MM.1S (cell line): ENCODE data around the gene PPP2CA.

Source experiments
- DNase-seq: peaks from one replicate; pipeline ENCODE4 v3.0.0-alpha.2; 2015
- H2AFZ ChIP-seq: fragments of 300-600 bp; sonication (generic); 2 replicates; pipeline ENCODE4 v1.6.0; 2016; ENCODE audit warnings: antibody characterized with exemption, low read length
- H3F3A ChIP-seq: fragments of 300-600 bp; sonication (generic); 2 replicates; pipeline ENCODE4 v1.6.1; 2016; ENCODE audit warnings: mild to moderate bottlenecking, antibody characterized with exemption, low read length, moderate library complexity, mixed read lengths; ENCODE audit not compliant: insufficient read depth
- H3K27ac ChIP-seq: fragments of 300-600 bp; sonication (generic); 2 replicates; pipeline ENCODE4 v1.5.1; 2016; ENCODE audit warnings: mild to moderate bottlenecking, low read length
- H3K27me3 ChIP-seq: fragments of 300-600 bp; sonication (generic); replicated peaks from 2 replicates; pipeline ENCODE4 v1.6.0; 2016; ENCODE audit warnings: low read length; ENCODE audit not compliant: insufficient read depth
- H3K36me3 ChIP-seq: fragments of 300-600 bp; sonication (generic); replicated peaks from 2 replicates; pipeline ENCODE4 v1.6.1; 2016; ENCODE audit warnings: mild to moderate bottlenecking, low read length, mixed read lengths; ENCODE audit not compliant: insufficient read depth
- H3K4me1 ChIP-seq: fragments of 300-600 bp; sonication (generic); 2 replicates; pipeline ENCODE4 v1.6.1; 2016; ENCODE audit warnings: low read length, mixed read lengths
- H3K4me2 ChIP-seq: fragments of 300-600 bp; sonication (generic); 2 replicates; pipeline ENCODE4 v1.6.0; 2016; ENCODE audit warnings: low read depth, low read length
- H3K4me3 ChIP-seq: fragments of 300-600 bp; sonication (generic); 2 replicates; pipeline ENCODE4 v1.5.1; 2016; ENCODE audit warnings: low read length, mixed read lengths
- H3K79me2 ChIP-seq: fragments of 300-600 bp; sonication (generic); 2 replicates; pipeline ENCODE4 v1.6.1; 2016; ENCODE audit warnings: mixed run types, low read length, mixed read lengths
- H3K9ac ChIP-seq: fragments of 300-600 bp; sonication (generic); 2 replicates; pipeline ENCODE4 v1.6.1; 2016; ENCODE audit warnings: low read length, mixed read lengths
- H3K9me2 ChIP-seq: fragments of 300-600 bp; sonication (generic); replicated peaks from 2 replicates; pipeline ENCODE4 v1.6.1; 2016; ENCODE audit warnings: mild to moderate bottlenecking, low read length, mixed read lengths; ENCODE audit not compliant: insufficient read depth
- H3K9me3 ChIP-seq: fragments of 300-600 bp; sonication (generic); replicated peaks from 2 replicates; pipeline ENCODE4 v1.6.1; 2016; ENCODE audit warnings: mild to moderate bottlenecking, low read length, mixed read lengths; ENCODE audit not compliant: insufficient read depth
- H4K20me1 ChIP-seq: fragments of 300-600 bp; sonication (generic); 2 replicates; pipeline ENCODE4 v1.6.1; 2016; ENCODE audit warnings: mild to moderate bottlenecking, low read length, moderate library complexity, mixed read lengths; ENCODE audit not compliant: insufficient read depth
- CTCF ChIP-seq: fragments of 300-600 bp; sonication (generic); IDR thresholded peaks from 2 replicates; pipeline ENCODE4 v1.5.1; 2016; ENCODE audit warnings: antibody characterized with exemption, low read length, mixed read lengths
- EZH2 ChIP-seq: fragments of 300-600 bp; sonication (generic); optimal IDR thresholded peaks from 2 replicates; pipeline ENCODE3; 2017; ENCODE audit warnings: low read depth, mild to moderate bottlenecking, antibody characterized with exemption, low read length, mixed read lengths
- EZH2phosphoT487 ChIP-seq: fragments of 300-600 bp; sonication (generic); IDR thresholded peaks from 2 replicates; pipeline ENCODE4 v1.6.1; 2018; ENCODE audit warnings: antibody characterized with exemption, low read length

The PPP2CA gene

GRCh38 chr5:134189031-134189430 lies 36.8 kb downstream of the PPP2CA start:
- H2AFZ ChIP-seq, result no peak overlapping the region
- H3K79me2 ChIP-seq, result no peaks in the 10 kb centered on the region
- H3F3A ChIP-seq, result no peaks in the 10 kb centered on the region
- H3K4me2 ChIP-seq, result no peak overlapping the region
- no peaks in the 10 kb centered on the region for H3K9me2 ChIP-seq
- H3K9me3 ChIP-seq, result no peaks in the 10 kb centered on the region
- no peaks in the 10 kb centered on the region for H3K4me1 ChIP-seq
- TF ChIP-seq EZH2phosphoT487, result no peak
- TF ChIP-seq CTCF, result no peak
- TF ChIP-seq EZH2, result no peak
- no peak overlapping the region for H3K9ac ChIP-seq
- H3K4me3 ChIP-seq, result no peak overlapping the region
- no peak for DNase-seq
- H3K27ac ChIP-seq, result no peak overlapping the region
- no peaks in the 10 kb centered on the region for H4K20me1 ChIP-seq
- no peaks in the 10 kb centered on the region for H3K36me3 ChIP-seq
- H3K27me3 ChIP-seq, result no peaks in the 10 kb centered on the region

GRCh38 chr5:134188092-134188491 lies 37.8 kb downstream of the PPP2CA start:
- Histone ChIP-seq H3K9me3 (no peaks in the 10 kb centered on the region), H3K79me2 (no peaks in the 10 kb centered on the region), H3K9me2 (no peaks in the 10 kb centered on the region), H3K9ac (no peak overlapping the region), H3K4me1 (no peaks in the 10 kb centered on the region), H3K27ac (no peak overlapping the region), H3K27me3 (no peaks in the 10 kb centered on the region), H3F3A (no peaks in the 10 kb centered on the region), H4K20me1 (no peaks in the 10 kb centered on the region), H3K36me3 (no peaks in the 10 kb centered on the region), H3K4me3 (no peak overlapping the region), H3K4me2 (no peak overlapping the region), H2AFZ (no peak overlapping the region)
- TF ChIP-seq EZH2, result no peak
- no peak for TF ChIP-seq EZH2phosphoT487
- no peak for TF ChIP-seq CTCF
- no peak for DNase-seq

GRCh38 chr5:134184155-134185135 lies 41.4 kb downstream of the PPP2CA start:
- no peak for TF ChIP-seq EZH2phosphoT487
- no peak for TF ChIP-seq EZH2
- peak; percentile 86 for TF ChIP-seq CTCF
- no peaks in the 10 kb centered on the region for H3K79me2 ChIP-seq
- H2AFZ ChIP-seq, result no peak overlapping the region
- no peaks in the 10 kb centered on the region for H3K9me3 ChIP-seq
- no peaks in the 10 kb centered on the region for H3K4me1 ChIP-seq
- no peaks in the 10 kb centered on the region for H3F3A ChIP-seq
- no peak overlapping the region for H3K9ac ChIP-seq
- H3K9me2 ChIP-seq, result no peaks in the 10 kb centered on the region
- H3K27ac ChIP-seq, result no peak overlapping the region
- H3K27me3 ChIP-seq, result no peaks in the 10 kb centered on the region
- peak; percentile 70 for DNase-seq
- H3K4me3 ChIP-seq, result no peak overlapping the region
- no peaks in the 10 kb centered on the region for H3K36me3 ChIP-seq
- H3K4me2 ChIP-seq, result no peak overlapping the region
- H4K20me1 ChIP-seq, result no peaks in the 10 kb centered on the region
